Progenitor cell of endocrine pancreas (in vitro differentiated cells): ENCODE results near the gene VEGFB. TPM values are rescaled to one million over a fixed set of nuclear protein-coding genes. Genes with fewer than 3 reads are reported as not detected.

Source experiments
- DNase-seq: peaks from one replicate; pipeline ENCODE4 v3.0.0; 2021; ENCODE audit warnings: low spot score; ENCODE audit not compliant: unreplicated experiment
- H3K27ac Mint-ChIP-seq: 2 replicates; pipeline ENCODE4 v1.8.0; 2021; ENCODE audit warnings: mild to moderate bottlenecking, moderate library complexity, mixed read lengths
- H3K27me3 Mint-ChIP-seq: 2 replicates; pipeline ENCODE4 v1.8.0; 2021; ENCODE audit warnings: mixed read lengths
- H3K36me3 Mint-ChIP-seq: 2 replicates; pipeline ENCODE4 v1.8.0; 2022; ENCODE audit warnings: mixed read lengths; ENCODE audit not compliant: insufficient read depth
- H3K4me1 Mint-ChIP-seq: 2 replicates; pipeline ENCODE4 v1.8.0; 2021; ENCODE audit warnings: low read depth, mixed read lengths
- H3K4me3 Mint-ChIP-seq: 2 replicates; pipeline ENCODE4 v1.8.0; 2021; ENCODE audit warnings: low read depth, mild to moderate bottlenecking, moderate library complexity, mixed read lengths
- H3K9me3 Mint-ChIP-seq: 2 replicates; pipeline ENCODE4 v1.8.0; 2021; ENCODE audit warnings: low read depth, mixed read lengths
- CTCF ChIP-seq: fragments of 200-600 bp; sonication (generic); IDR thresholded peaks from one replicate; pipeline ENCODE4 v1.5.0; 2021; ENCODE audit warnings: antibody characterized with exemption, mild to moderate bottlenecking; ENCODE audit not compliant: unreplicated experiment
- total RNA-seq: library from RNA; stranded (reverse); gene quantifications from 2 replicates; pipeline ENCODE4 v1.2.1, GENCODE V29; 2021

Gene VEGFB
- total RNA-seq, 1 donor from 2014 or later, result 68.2 TPM

GRCh38 chr11:64230171-64230984 lies 4.0 kb upstream of the VEGFB start, which contains the start of gene DNAJC4:
DNAJC4 (plus strand) TSS chr11:64230548; CDS start chr11:64230855, 307 bp downstream.
- peak within 1 kb of the TSS; percentile 93 for H3K27ac Mint-ChIP-seq
- no peaks in the 10 kb centered on the region for H3K27me3 Mint-ChIP-seq
- H3K4me3 Mint-ChIP-seq, result peak within 1 kb of the TSS; percentile 78
- H3K9me3 Mint-ChIP-seq, result no peaks in the 10 kb centered on the region
- TF ChIP-seq CTCF, result no peak
- peak; percentile 80 for DNase-seq
- H3K36me3 Mint-ChIP-seq, result no peaks in the 10 kb centered on the region
- peaks cover 17% of the 10 kb centered on the region for H3K4me1 Mint-ChIP-seq

- no peaks in the 10 kb centered on the region for H3K36me3 Mint-ChIP-seq
- no peak for TF ChIP-seq CTCF
- H3K4me1 Mint-ChIP-seq, result peaks cover 19% of the 10 kb centered on the region
- peak overlapping the region; percentile 23 for H3K27ac Mint-ChIP-seq
- H3K9me3 Mint-ChIP-seq, result no peaks in the 10 kb centered on the region
- H3K4me3 Mint-ChIP-seq, result peak overlapping the region; percentile 78
- no peaks in the 10 kb centered on the region for H3K27me3 Mint-ChIP-seq
- no peak for DNase-seq
Observed at GRCh38 chr11:64230985-64231365, 3.4 kb upstream of the VEGFB start.

GRCh38 chr11:64231546-64231945 lies 2.8 kb upstream of the VEGFB start:
- H3K36me3 Mint-ChIP-seq, result no peaks in the 10 kb centered on the region
- H3K27me3 Mint-ChIP-seq, result no peaks in the 10 kb centered on the region
- H3K4me3 Mint-ChIP-seq, result peak overlapping the region; percentile 78
- no peaks in the 10 kb centered on the region for H3K9me3 Mint-ChIP-seq
- H3K27ac Mint-ChIP-seq, result peak overlapping the region; percentile 73
- no peak for DNase-seq
- peaks cover 19% of the 10 kb centered on the region for H3K4me1 Mint-ChIP-seq
- no peak for TF ChIP-seq CTCF

- no peaks in the 10 kb centered on the region for H3K9me3 Mint-ChIP-seq
- no peaks in the 10 kb centered on the region for H3K27me3 Mint-ChIP-seq
- TF ChIP-seq CTCF, result no peak
- peaks cover 22% of the 10 kb centered on the region for H3K4me1 Mint-ChIP-seq
- peak overlapping the region; percentile 73 for H3K27ac Mint-ChIP-seq
- H3K4me3 Mint-ChIP-seq, result peak overlapping the region; percentile 78
- H3K36me3 Mint-ChIP-seq, result no peaks in the 10 kb centered on the region
- DNase-seq, result no peak
Observed at GRCh38 chr11:64232182-64232966, 2.0 kb upstream of the VEGFB start.

- Mint-ChIP-seq H3K4me1 (peaks cover 25% of the 10 kb centered on the region), H3K27ac (no peak overlapping the region), H3K4me3 (peak overlapping the region; percentile 71), H3K9me3 (no peaks in the 10 kb centered on the region), H3K27me3 (no peaks in the 10 kb centered on the region), H3K36me3 (no peaks in the 10 kb centered on the region)
- TF ChIP-seq CTCF, result no peak
- no peak for DNase-seq
Observed at GRCh38 chr11:64232967-64233315, 1.4 kb upstream of the VEGFB start.
